ENCODE measurements around the gene YY1. TPM values are rescaled to one million over a fixed set of nuclear protein-coding genes. Genes with fewer than 3 reads are reported as not detected.
"Not testable (repeated sequence)": the region's sequence is repeated elsewhere in the genome, so short reads cannot be mapped to it uniquely, and the experiment has no call there.

The YY1 gene
- total and polyA plus RNA-seq, 2 donors (not counting 1 experiment from before 2014, with no cell fraction given): 40.8 to 41.9 TPM

DNA sequence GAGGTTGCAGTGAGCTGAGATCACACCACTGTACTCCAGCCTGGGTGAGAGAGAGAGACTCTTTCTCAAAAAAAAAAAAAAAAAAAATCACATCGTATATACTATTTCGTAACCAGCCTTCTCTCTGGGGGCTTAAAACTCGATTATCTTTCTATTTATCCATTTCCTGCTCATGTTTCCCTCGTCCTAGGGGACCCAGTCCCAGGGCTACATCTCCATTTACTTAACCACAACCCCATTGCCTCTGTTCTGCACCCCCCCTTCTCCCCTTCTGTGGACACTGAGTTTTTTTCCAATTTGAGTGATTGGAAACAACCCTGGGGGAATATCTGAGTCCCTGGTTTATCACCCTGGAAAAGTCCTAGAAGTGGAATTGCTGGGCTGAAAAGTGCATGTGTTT lies 36.2 kb upstream of the YY1 start:
- no peaks in the 10 kb centered on the region for H3K36me3 ChIP-seq (ENCODE audit: control insufficient read depth, insufficient read depth, low read length)
- no peaks in the 10 kb centered on the region for H4K20me1 ChIP-seq (ENCODE audit: control insufficient read depth, extremely low read depth, insufficient read depth, low read length)
- no peak overlapping the region for H3K27ac ChIP-seq (ENCODE audit: insufficient read depth, low read length)
- no peak for DNase-seq (ENCODE audit: low read depth in 2 of 2)
- no peak for TF ChIP-seq EZH2 (IDR thresholded peaks at IDR 0.05; ENCODE audit: low read length, missing control alignments)
- TF ChIP-seq, protein P1, sequence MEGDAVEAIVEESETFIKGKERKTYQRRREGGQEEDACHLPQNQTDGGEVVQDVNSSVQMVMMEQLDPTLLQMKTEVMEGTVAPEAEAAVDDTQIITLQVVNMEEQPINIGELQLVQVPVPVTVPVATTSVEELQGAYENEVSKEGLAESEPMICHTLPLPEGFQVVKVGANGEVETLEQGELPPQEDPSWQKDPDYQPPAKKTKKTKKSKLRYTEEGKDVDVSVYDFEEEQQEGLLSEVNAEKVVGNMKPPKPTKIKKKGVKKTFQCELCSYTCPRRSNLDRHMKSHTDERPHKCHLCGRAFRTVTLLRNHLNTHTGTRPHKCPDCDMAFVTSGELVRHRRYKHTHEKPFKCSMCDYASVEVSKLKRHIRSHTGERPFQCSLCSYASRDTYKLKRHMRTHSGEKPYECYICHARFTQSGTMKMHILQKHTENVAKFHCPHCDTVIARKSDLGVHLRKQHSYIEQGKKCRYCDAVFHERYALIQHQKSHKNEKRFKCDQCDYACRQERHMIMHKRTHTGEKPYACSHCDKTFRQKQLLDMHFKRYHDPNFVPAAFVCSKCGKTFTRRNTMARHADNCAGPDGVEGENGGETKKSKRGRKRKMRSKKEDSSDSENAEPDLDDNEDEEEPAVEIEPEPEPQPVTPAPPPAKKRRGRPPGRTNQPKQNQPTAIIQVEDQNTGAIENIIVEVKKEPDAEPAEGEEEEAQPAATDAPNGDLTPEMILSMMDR (conservative IDR thresholded peaks at IDR 0.05 in 1 of 2, IDR thresholded peaks at IDR 0.05 in 1 of 2; ENCODE audit: low read depth in 1 of 2, low read length in 2 of 2): no peak
- no peaks in the 10 kb centered on the region for H3K79me2 ChIP-seq (ENCODE audit: control insufficient read depth, insufficient read depth, low read length)
- no peaks in the 10 kb centered on the region for H3K27me3 ChIP-seq (ENCODE audit: control insufficient read depth, insufficient read depth, low read length)
- H2AFZ ChIP-seq (ENCODE audit: low read length): no peak overlapping the region
- H3K9ac ChIP-seq (ENCODE audit: insufficient read depth, low read length): no peak overlapping the region
- no peak overlapping the region for H3K4me2 ChIP-seq (ENCODE audit: extremely low read depth, insufficient read depth, low read length)
- H3K9me3 ChIP-seq (ENCODE audit: control insufficient read depth, insufficient read depth, low read depth, low read length): no peaks in the 10 kb centered on the region
- no peaks in the 10 kb centered on the region for H3K4me1 ChIP-seq (ENCODE audit: control insufficient read depth, extremely low read depth, insufficient read depth, low read length)
- H3K4me3 ChIP-seq (replicated peaks in 1 of 4; ENCODE audit: control extremely low read depth in 1 of 4, insufficient read depth in 1 of 4, low read depth in 3 of 4, low read length in 4 of 4): no peak overlapping the region

DNA sequence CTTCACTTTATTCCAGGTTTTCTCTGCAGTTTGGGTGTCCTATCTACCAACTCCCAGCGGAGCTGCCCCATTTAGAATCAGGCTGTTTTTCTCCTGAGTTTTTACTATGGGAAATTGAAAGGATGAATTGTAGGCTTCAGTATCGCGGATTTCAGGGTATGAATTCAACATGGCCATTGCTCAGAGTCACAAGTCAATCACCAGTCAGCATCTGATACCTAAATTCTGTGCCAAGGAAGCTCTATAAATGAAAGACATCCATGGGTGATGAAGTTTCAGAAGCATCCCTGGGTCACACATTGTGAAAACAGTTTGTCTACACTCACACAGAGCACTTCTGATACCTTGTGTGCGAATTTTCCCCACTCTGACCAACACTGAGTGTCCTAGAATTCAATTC lies 35.8 kb upstream of the YY1 start:
- Histone ChIP-seq H3K9ac (ENCODE audit: insufficient read depth, low read length) (no peak overlapping the region), H3K9me3 (ENCODE audit: control insufficient read depth, insufficient read depth, low read depth, low read length) (no peaks in the 10 kb centered on the region), H3K4me3 (replicated peaks in 1 of 4; ENCODE audit: control extremely low read depth in 1 of 4, insufficient read depth in 1 of 4, low read depth in 3 of 4, low read length in 4 of 4) (no peak overlapping the region), H3K79me2 (ENCODE audit: control insufficient read depth, insufficient read depth, low read length) (no peaks in the 10 kb centered on the region), H3K4me2 (ENCODE audit: extremely low read depth, insufficient read depth, low read length) (no peak overlapping the region), H4K20me1 (ENCODE audit: control insufficient read depth, extremely low read depth, insufficient read depth, low read length) (no peaks in the 10 kb centered on the region), H3K27me3 (ENCODE audit: control insufficient read depth, insufficient read depth, low read length) (no peaks in the 10 kb centered on the region), H3K4me1 (ENCODE audit: control insufficient read depth, extremely low read depth, insufficient read depth, low read length) (no peaks in the 10 kb centered on the region), H3K36me3 (ENCODE audit: control insufficient read depth, insufficient read depth, low read length) (no peaks in the 10 kb centered on the region), H2AFZ (ENCODE audit: low read length) (no peak overlapping the region), H3K27ac (ENCODE audit: insufficient read depth, low read length) (no peak overlapping the region)
- DNase-seq (ENCODE audit: low read depth in 2 of 2): no peak
- TF ChIP-seq EZH2 (IDR thresholded peaks at IDR 0.05; ENCODE audit: low read length, missing control alignments): no peak
- TF ChIP-seq, protein P1 (conservative IDR thresholded peaks at IDR 0.05 in 1 of 2, IDR thresholded peaks at IDR 0.05 in 1 of 2; ENCODE audit: low read depth in 1 of 2, low read length in 2 of 2): no peak

DNA sequence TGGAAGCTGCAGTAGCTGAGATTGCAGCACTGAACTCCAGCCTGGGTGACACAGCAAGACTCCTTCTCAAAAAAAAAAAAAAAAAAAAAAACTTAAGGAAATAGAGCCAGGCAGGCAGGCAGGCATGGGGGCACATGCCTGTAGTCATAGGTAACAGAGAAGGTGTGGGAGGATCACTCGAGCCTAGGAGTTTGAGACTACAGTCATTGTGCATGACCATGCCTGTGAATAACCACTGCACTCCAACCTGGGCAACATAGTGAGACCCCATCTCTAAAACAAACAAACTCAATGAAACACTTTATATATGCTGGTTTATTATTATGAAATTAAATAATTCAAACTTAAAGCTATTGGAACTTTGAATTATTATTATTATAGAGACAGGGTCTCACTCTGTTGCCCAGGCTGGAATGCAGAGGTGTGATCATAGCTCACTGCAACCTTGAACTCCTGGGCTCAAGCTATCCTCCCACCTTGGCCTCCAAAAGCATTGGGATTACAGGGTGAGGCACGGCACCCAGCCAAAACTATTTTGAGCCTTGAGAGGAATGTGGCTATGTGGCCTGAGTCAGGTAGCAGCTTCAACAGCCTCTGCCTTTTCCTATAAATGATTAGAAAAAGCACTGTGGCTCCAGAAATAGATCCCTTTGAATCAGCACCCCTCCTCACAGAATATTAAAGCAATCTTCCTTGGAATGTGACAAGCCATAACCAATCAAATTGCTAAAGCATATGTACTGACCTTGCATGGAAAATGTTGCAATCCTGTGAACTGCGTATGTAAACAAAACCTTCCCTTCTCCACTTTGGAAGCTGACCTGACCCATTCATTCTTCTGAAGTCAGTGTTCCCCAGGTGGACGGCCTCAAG lies 34.7 kb upstream of the YY1 start:
- DNase-seq (ENCODE audit: low read depth in 2 of 2): peak; percentile 32 to 72
- H3K4me2 ChIP-seq (ENCODE audit: extremely low read depth, insufficient read depth, low read length): no peak overlapping the region

DNA sequence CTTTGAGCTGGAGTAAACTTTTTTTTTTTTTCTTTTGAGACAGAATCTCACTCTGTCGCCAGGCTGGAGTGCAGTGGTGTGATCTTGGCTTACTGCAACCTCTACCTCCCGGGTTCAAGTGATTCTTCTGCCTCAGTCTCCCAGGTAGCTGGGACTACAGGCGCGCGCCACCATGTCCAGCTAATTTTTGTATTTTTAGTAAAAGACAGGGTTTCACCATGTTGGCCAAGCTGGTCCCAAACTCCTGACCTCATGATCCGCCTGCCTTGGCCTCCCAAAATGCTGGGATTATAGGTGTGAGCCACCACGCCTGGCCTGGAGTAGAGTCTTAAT lies 34.1 kb upstream of the YY1 start:
- not testable (repeated sequence) for H3K27ac ChIP-seq (ENCODE audit: insufficient read depth, low read length); H3K27me3 ChIP-seq (ENCODE audit: control insufficient read depth, insufficient read depth, low read length); H3K9ac ChIP-seq (ENCODE audit: insufficient read depth, low read length); H3K9me3 ChIP-seq (ENCODE audit: control insufficient read depth, insufficient read depth, low read depth, low read length); H3K4me1 ChIP-seq (ENCODE audit: control insufficient read depth, extremely low read depth, insufficient read depth, low read length); H3K36me3 ChIP-seq (ENCODE audit: control insufficient read depth, insufficient read depth, low read length); H3K4me3 ChIP-seq (replicated peaks in 1 of 4; ENCODE audit: control extremely low read depth in 1 of 4, insufficient read depth in 1 of 4, low read depth in 3 of 4, low read length in 4 of 4); H4K20me1 ChIP-seq (ENCODE audit: control insufficient read depth, extremely low read depth, insufficient read depth, low read length); H3K79me2 ChIP-seq (ENCODE audit: control insufficient read depth, insufficient read depth, low read length); H2AFZ ChIP-seq (ENCODE audit: low read length); DNase-seq (ENCODE audit: low read depth in 2 of 2); H3K4me2 ChIP-seq (ENCODE audit: extremely low read depth, insufficient read depth, low read length)

More for the DNA sequence above, 34.7 kb upstream of the YY1 start:
- H3K27ac ChIP-seq (ENCODE audit: insufficient read depth, low read length): no peak overlapping the region
- no peaks in the 10 kb centered on the region for H3K4me1 ChIP-seq (ENCODE audit: control insufficient read depth, extremely low read depth, insufficient read depth, low read length)
- no peaks in the 10 kb centered on the region for H3K36me3 ChIP-seq (ENCODE audit: control insufficient read depth, insufficient read depth, low read length)
- no peak for TF ChIP-seq EZH2 (IDR thresholded peaks at IDR 0.05; ENCODE audit: low read length, missing control alignments)
- TF ChIP-seq, protein P1 (conservative IDR thresholded peaks at IDR 0.05 in 1 of 2, IDR thresholded peaks at IDR 0.05 in 1 of 2; ENCODE audit: low read depth in 1 of 2, low read length in 2 of 2): no peak
- no peak overlapping the region for H2AFZ ChIP-seq (ENCODE audit: low read length)
- H3K27me3 ChIP-seq (ENCODE audit: control insufficient read depth, insufficient read depth, low read length): no peaks in the 10 kb centered on the region
- H3K9me3 ChIP-seq (ENCODE audit: control insufficient read depth, insufficient read depth, low read depth, low read length): no peaks in the 10 kb centered on the region
- no peak overlapping the region for H3K4me3 ChIP-seq (replicated peaks in 1 of 4; ENCODE audit: control extremely low read depth in 1 of 4, insufficient read depth in 1 of 4, low read depth in 3 of 4, low read length in 4 of 4)
- no peak overlapping the region for H3K9ac ChIP-seq (ENCODE audit: insufficient read depth, low read length)
- H4K20me1 ChIP-seq (ENCODE audit: control insufficient read depth, extremely low read depth, insufficient read depth, low read length): no peaks in the 10 kb centered on the region
- no peaks in the 10 kb centered on the region for H3K79me2 ChIP-seq (ENCODE audit: control insufficient read depth, insufficient read depth, low read length)
